ENCODE data around the gene BMP2K.

Gene BMP2K

GRCh38 chr4:78956975-78957374, 180.8 kb downstream of the BMP2K start:
- Histone ChIP-seq H3K4me3 (ENCODE audit: low read length, poor library complexity, severe bottlenecking) (no peak overlapping the region), H3K27me3 (ENCODE audit: insufficient read depth, low read length, poor library complexity, severe bottlenecking) (no peaks in the 10 kb centered on the region), H3K9me3 (ENCODE audit: insufficient read depth, low read depth, low read length) (no peaks in the 10 kb centered on the region), H3K36me3 (ENCODE audit: insufficient read depth, low read length) (no peaks in the 10 kb centered on the region), H3K9me2 (replicated peaks; ENCODE audit: low read depth, low read length) (no peaks in the 10 kb centered on the region), H3K4me1 (ENCODE audit: insufficient read depth, low read length, poor library complexity, severe bottlenecking) (no peaks in the 10 kb centered on the region), H3F3A (ENCODE audit: low read depth) (no peaks in the 10 kb centered on the region), H3K79me2 (ENCODE audit: insufficient read depth, low read length) (no peaks in the 10 kb centered on the region), H2AFZ (ENCODE audit: low read length) (no peak overlapping the region), H3K4me2 (ENCODE audit: low read depth, low read length, poor library complexity, severe bottlenecking) (no peak overlapping the region), H3K9ac (ENCODE audit: low read depth, low read length, poor library complexity, severe bottlenecking) (no peak overlapping the region), H4K20me1 (ENCODE audit: insufficient read depth, low read length, poor library complexity, severe bottlenecking) (no peaks in the 10 kb centered on the region)
- TF ChIP-seq CTCF (conservative IDR thresholded peaks at IDR 0.05; ENCODE audit: low read length): no peak
- no peak for TF ChIP-seq EZH2phosphoT487 (IDR thresholded peaks at IDR 0.05; ENCODE audit: borderline replicate concordance)

- TF ChIP-seq CTCF (conservative IDR thresholded peaks at IDR 0.05; ENCODE audit: low read length): no peak
- no peak for TF ChIP-seq EZH2phosphoT487 (IDR thresholded peaks at IDR 0.05; ENCODE audit: borderline replicate concordance)
- H3F3A ChIP-seq (ENCODE audit: low read depth): no peaks in the 10 kb centered on the region
These were observed 184.8 kb downstream of the BMP2K start for GRCh38 chr4:78960926-78961325.

More at GRCh38 chr4:78960926-78961325, 184.8 kb downstream of the BMP2K start:
- H3K9me2 ChIP-seq (replicated peaks; ENCODE audit: low read depth, low read length): no peaks in the 10 kb centered on the region
- H3K79me2 ChIP-seq (ENCODE audit: insufficient read depth, low read length): no peaks in the 10 kb centered on the region
- H3K36me3 ChIP-seq (ENCODE audit: insufficient read depth, low read length): no peaks in the 10 kb centered on the region
- no peaks in the 10 kb centered on the region for H4K20me1 ChIP-seq (ENCODE audit: insufficient read depth, low read length, poor library complexity, severe bottlenecking)
- H2AFZ ChIP-seq (ENCODE audit: low read length): no peak overlapping the region
- no peak overlapping the region for H3K4me2 ChIP-seq (ENCODE audit: low read depth, low read length, poor library complexity, severe bottlenecking)
- no peaks in the 10 kb centered on the region for H3K27me3 ChIP-seq (ENCODE audit: insufficient read depth, low read length, poor library complexity, severe bottlenecking)
- no peak overlapping the region for H3K9ac ChIP-seq (ENCODE audit: low read depth, low read length, poor library complexity, severe bottlenecking)
- no peak overlapping the region for H3K4me3 ChIP-seq (ENCODE audit: low read length, poor library complexity, severe bottlenecking)
- H3K9me3 ChIP-seq (ENCODE audit: insufficient read depth, low read depth, low read length): no peaks in the 10 kb centered on the region
- H3K4me1 ChIP-seq (ENCODE audit: insufficient read depth, low read length, poor library complexity, severe bottlenecking): no peaks in the 10 kb centered on the region

Measured in Loucy (cell line).